Measurements from ENCODE around the gene AACS. TPM values are rescaled to one million over a fixed set of nuclear protein-coding genes. Genes with fewer than 3 reads are reported as not detected.
A peak's percentile ranks its signal among the peaks of the same experiment; 100 is the strongest.

The AACS gene
- total RNA-seq, 1 experiment from 2014 or later, result 20.1 TPM

GRCh38 chr12:125183187-125184067, 118.2 kb downstream of the AACS start:
- no peak overlapping the region for H3K27ac ChIP-seq (ENCODE audit: low read depth, low read length, poor library complexity, severe bottlenecking)
- ChIA-PET CTCF (interaction anchor here (0.7 to 0.8 kb wide), 2 partner anchors 217 to 219 kb away, joined by 3 to 7 read pairs; no protein-coding TSS in a partner anchor), POLR2A (ENCODE audit: low non-redundant PET) (no interaction called here)
- peak; percentile 89 for DNase-seq (ENCODE audit: low spot score)
- peaks cover 31% of the 10 kb centered on the region for H3K4me1 ChIP-seq (ENCODE audit: insufficient read depth, low read length, poor library complexity, severe bottlenecking)
- H3K9me3 ChIP-seq (ENCODE audit: low read depth, low read length, poor library complexity, severe bottlenecking), result no peaks in the 10 kb centered on the region
- no peak overlapping the region for H3K4me3 ChIP-seq (ENCODE audit: low read depth, low read length, poor library complexity, severe bottlenecking)
- TF ChIP-seq EZH2 (IDR thresholded peaks at IDR 0.05; ENCODE audit: borderline replicate concordance, low read depth, low read length, poor library complexity, severe bottlenecking) (no peak), CTCF (conservative IDR thresholded peaks at IDR 0.05; ENCODE audit: low read depth, low read length) (peak; percentile 99)
- intact Hi-C loops (cut with micrococcal nuclease; ENCODE audit: unreplicated experiment), result loop anchor here (1.0 to 10.0 kb wide), 4 partner anchors 220 to 881 kb away; no protein-coding TSS in a partner anchor
- H3K36me3 ChIP-seq (ENCODE audit: insufficient read depth, low read length, poor library complexity, severe bottlenecking), result no peaks in the 10 kb centered on the region
- peaks cover 27% of the 10 kb centered on the region for H3K27me3 ChIP-seq (replicated peaks; ENCODE audit: insufficient read depth, low read depth, low read length, poor library complexity)
- BruUV-seq (replicated peaks), result no TSS peak

GRCh38 chr12:125184213-125184967, 119.2 kb downstream of the AACS start:
- H3K9me3 ChIP-seq (ENCODE audit: low read depth, low read length, poor library complexity, severe bottlenecking), result no peaks in the 10 kb centered on the region
- CTCF ChIA-PET, result no interaction called here
- H3K27ac ChIP-seq (ENCODE audit: low read depth, low read length, poor library complexity, severe bottlenecking), result no peak overlapping the region
- H3K27me3 ChIP-seq (replicated peaks; ENCODE audit: insufficient read depth, low read depth, low read length, poor library complexity), result peaks cover 36% of the 10 kb centered on the region
- H3K36me3 ChIP-seq (ENCODE audit: insufficient read depth, low read length, poor library complexity, severe bottlenecking), result no peaks in the 10 kb centered on the region
- H3K4me3 ChIP-seq (ENCODE audit: low read depth, low read length, poor library complexity, severe bottlenecking), result no peak overlapping the region
- no peak for TF ChIP-seq CTCF (conservative IDR thresholded peaks at IDR 0.05; ENCODE audit: low read depth, low read length)
- TF ChIP-seq EZH2 (IDR thresholded peaks at IDR 0.05; ENCODE audit: borderline replicate concordance, low read depth, low read length, poor library complexity, severe bottlenecking), result no peak
- H3K4me1 ChIP-seq (ENCODE audit: insufficient read depth, low read length, poor library complexity, severe bottlenecking), result peaks cover 41% of the 10 kb centered on the region
- POLR2A ChIA-PET (ENCODE audit: low non-redundant PET), result no interaction called here
- intact Hi-C loops (cut with micrococcal nuclease; ENCODE audit: unreplicated experiment), result loop anchor here (5.0 to 10.0 kb wide), 3 partner anchors 348 to 880 kb away; no protein-coding TSS in a partner anchor
- BruUV-seq (replicated peaks), result no TSS peak
- no peak for DNase-seq (ENCODE audit: low spot score)

GRCh38 chr12:125185311-125185739, 120.1 kb downstream of the AACS start:
- H3K4me3 ChIP-seq (ENCODE audit: low read depth, low read length, poor library complexity, severe bottlenecking), result peak overlapping the region; percentile 49
- CTCF ChIA-PET, result no interaction called here
- no peaks in the 10 kb centered on the region for H3K36me3 ChIP-seq (ENCODE audit: insufficient read depth, low read length, poor library complexity, severe bottlenecking)
- intact Hi-C loops (cut with micrococcal nuclease; ENCODE audit: unreplicated experiment), result loop anchor here (10.0 kb wide), 2 partner anchors 589 to 879 kb away; no protein-coding TSS in a partner anchor
- H3K27ac ChIP-seq (ENCODE audit: low read depth, low read length, poor library complexity, severe bottlenecking), result no peak overlapping the region
- no peaks in the 10 kb centered on the region for H3K9me3 ChIP-seq (ENCODE audit: low read depth, low read length, poor library complexity, severe bottlenecking)
- BruUV-seq (replicated peaks), result no TSS peak
- peaks cover 38% of the 10 kb centered on the region for H3K27me3 ChIP-seq (replicated peaks; ENCODE audit: insufficient read depth, low read depth, low read length, poor library complexity)
- POLR2A ChIA-PET (ENCODE audit: low non-redundant PET), result no interaction called here
- TF ChIP-seq EZH2 (IDR thresholded peaks at IDR 0.05; ENCODE audit: borderline replicate concordance, low read depth, low read length, poor library complexity, severe bottlenecking), result no peak
- no peak for TF ChIP-seq CTCF (conservative IDR thresholded peaks at IDR 0.05; ENCODE audit: low read depth, low read length)
- peak; percentile 73 for DNase-seq (ENCODE audit: low spot score)
- H3K4me1 ChIP-seq (ENCODE audit: insufficient read depth, low read length, poor library complexity, severe bottlenecking), result peaks cover 42% of the 10 kb centered on the region
